ENCODE data around the gene DOC2A. TPM values are rescaled to one million over a fixed set of nuclear protein-coding genes. Genes with fewer than 3 reads are reported as not detected.

Gene DOC2A
- total and polyA plus RNA-seq, 9 of the 15 experiments (the other 6 are each of a cell fraction or from before 2014, with no cell fraction given): 0.03 to 0.38 (median 0.28) TPM; not detected in 1

DNA sequence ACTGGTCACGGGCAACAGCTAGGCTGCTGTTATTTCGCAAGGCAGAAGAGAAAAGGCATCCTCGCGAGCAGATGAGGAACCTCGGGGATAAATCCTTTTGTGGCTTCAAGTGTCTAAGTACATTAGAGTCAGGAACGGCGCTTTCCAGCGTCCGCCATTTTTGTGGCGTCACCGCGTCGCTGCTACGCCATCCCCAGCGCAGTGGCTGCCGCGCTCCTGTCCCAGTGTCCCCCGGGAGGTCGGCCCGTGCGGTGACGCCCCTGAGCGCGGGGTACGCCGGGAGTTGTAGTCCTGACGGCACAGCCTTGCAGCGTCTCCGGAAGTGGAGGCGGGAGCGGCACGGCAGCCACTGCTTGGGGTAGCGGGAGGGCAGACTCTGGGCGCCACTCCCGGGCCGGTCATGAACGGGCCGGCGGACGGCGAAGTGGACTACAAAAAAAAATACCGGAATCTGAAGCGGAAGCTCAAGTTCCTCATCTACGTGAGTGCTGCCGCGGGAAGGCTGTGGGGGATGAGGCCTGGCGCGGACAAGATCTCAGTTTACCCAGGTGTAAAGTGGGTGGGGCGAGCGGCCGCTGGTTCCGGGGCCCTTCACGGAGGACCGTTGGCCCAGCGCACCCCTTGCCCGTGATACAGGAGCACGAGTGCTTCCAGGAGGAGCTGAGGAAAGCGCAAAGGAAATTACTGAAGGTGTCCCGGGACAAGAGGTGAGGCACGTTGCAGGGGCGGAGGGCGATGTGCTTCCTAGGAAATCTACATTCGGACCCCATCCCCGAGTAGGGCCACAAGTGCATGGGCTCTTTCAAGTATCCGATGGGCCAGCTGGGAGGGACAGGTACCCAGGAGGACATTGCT lies 14.7 kb downstream of the DOC2A start, which contains the start of gene INO80E (continued):
- TF ChIP-seq, protein P1, sequence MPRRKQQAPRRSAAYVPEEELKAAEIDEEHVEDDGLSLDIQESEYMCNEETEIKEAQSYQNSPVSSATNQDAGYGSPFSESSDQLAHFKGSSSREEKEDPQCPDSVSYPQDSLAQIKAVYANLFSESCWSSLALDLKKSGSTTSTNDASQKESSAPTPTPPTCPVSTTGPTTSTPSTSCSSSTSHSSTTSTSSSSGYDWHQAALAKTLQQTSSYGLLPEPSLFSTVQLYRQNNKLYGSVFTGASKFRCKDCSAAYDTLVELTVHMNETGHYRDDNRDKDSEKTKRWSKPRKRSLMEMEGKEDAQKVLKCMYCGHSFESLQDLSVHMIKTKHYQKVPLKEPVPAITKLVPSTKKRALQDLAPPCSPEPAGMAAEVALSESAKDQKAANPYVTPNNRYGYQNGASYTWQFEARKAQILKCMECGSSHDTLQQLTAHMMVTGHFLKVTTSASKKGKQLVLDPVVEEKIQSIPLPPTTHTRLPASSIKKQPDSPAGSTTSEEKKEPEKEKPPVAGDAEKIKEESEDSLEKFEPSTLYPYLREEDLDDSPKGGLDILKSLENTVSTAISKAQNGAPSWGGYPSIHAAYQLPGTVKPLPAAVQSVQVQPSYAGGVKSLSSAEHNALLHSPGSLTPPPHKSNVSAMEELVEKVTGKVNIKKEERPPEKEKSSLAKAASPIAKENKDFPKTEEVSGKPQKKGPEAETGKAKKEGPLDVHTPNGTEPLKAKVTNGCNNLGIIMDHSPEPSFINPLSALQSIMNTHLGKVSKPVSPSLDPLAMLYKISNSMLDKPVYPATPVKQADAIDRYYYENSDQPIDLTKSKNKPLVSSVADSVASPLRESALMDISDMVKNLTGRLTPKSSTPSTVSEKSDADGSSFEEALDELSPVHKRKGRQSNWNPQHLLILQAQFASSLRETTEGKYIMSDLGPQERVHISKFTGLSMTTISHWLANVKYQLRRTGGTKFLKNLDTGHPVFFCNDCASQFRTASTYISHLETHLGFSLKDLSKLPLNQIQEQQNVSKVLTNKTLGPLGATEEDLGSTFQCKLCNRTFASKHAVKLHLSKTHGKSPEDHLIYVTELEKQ (CRISPR knock-in tag; IDR thresholded peaks at IDR 0.05): no peak
- TF ChIP-seq ZNF282 (CRISPR knock-in tag; IDR thresholded peaks at IDR 0.05) (no peak), ZNF57 (CRISPR knock-in tag; IDR thresholded peaks at IDR 0.05) (no peak), CHCHD3 (CRISPR knock-in tag; IDR thresholded peaks at IDR 0.05) (no peak), FOXA1 (IDR thresholded peaks at IDR 0.05; ENCODE audit: borderline replicate concordance) (no peak), ZZZ3 (IDR thresholded peaks at IDR 0.05) (no peak), ZNF830 (CRISPR knock-in tag; IDR thresholded peaks at IDR 0.05) (no peak), NONO (IDR thresholded peaks at IDR 0.05; ENCODE audit: low read depth in 2 of 2, low read length in 1 of 2) (peak in 1 of 2 experiments; percentile 14; a peak in 1 of 4 replicates), POU5F1 (IDR thresholded peaks at IDR 0.05; ENCODE audit: borderline replicate concordance, low read depth, low read length, partially characterized antibody) (peak; percentile 51), GABPB1 (CRISPR knock-in tag; IDR thresholded peaks at IDR 0.05) (peak; percentile 92), CHD2 (IDR thresholded peaks at IDR 0.05; ENCODE audit: low read depth, low read length) (no peak), ZNF79 (CRISPR knock-in tag; IDR thresholded peaks at IDR 0.05; ENCODE audit: low read depth) (no peak), ZNF76 (CRISPR knock-in tag; IDR thresholded peaks at IDR 0.05; ENCODE audit: borderline replicate concordance) (0 out of 2 replicates have a peak, but pooled peaks have one; percentile 47), NFE2L1 (tag; IDR thresholded peaks at IDR 0.05; ENCODE audit: borderline replicate concordance, low read depth) (no peak), FIP1L1 (IDR thresholded peaks at IDR 0.05; ENCODE audit: low read depth, low read length, poor library complexity, severe bottlenecking) (no peak), ZNF586 (CRISPR knock-in tag; conservative IDR thresholded peaks at IDR 0.05) (no peak)
- TF ChIP-seq, protein P2, sequence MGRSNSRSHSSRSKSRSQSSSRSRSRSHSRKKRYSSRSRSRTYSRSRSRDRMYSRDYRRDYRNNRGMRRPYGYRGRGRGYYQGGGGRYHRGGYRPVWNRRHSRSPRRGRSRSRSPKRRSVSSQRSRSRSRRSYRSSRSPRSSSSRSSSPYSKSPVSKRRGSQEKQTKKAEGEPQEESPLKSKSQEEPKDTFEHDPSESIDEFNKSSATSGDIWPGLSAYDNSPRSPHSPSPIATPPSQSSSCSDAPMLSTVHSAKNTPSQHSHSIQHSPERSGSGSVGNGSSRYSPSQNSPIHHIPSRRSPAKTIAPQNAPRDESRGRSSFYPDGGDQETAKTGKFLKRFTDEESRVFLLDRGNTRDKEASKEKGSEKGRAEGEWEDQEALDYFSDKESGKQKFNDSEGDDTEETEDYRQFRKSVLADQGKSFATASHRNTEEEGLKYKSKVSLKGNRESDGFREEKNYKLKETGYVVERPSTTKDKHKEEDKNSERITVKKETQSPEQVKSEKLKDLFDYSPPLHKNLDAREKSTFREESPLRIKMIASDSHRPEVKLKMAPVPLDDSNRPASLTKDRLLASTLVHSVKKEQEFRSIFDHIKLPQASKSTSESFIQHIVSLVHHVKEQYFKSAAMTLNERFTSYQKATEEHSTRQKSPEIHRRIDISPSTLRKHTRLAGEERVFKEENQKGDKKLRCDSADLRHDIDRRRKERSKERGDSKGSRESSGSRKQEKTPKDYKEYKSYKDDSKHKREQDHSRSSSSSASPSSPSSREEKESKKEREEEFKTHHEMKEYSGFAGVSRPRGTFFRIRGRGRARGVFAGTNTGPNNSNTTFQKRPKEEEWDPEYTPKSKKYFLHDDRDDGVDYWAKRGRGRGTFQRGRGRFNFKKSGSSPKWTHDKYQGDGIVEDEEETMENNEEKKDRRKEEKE (IDR thresholded peaks at IDR 0.05; ENCODE audit: borderline replicate concordance in 1 of 2, control insufficient read depth in 1 of 2, low read depth in 2 of 2, low read length in 1 of 2): no peak
- TF ChIP-seq, protein P3, sequence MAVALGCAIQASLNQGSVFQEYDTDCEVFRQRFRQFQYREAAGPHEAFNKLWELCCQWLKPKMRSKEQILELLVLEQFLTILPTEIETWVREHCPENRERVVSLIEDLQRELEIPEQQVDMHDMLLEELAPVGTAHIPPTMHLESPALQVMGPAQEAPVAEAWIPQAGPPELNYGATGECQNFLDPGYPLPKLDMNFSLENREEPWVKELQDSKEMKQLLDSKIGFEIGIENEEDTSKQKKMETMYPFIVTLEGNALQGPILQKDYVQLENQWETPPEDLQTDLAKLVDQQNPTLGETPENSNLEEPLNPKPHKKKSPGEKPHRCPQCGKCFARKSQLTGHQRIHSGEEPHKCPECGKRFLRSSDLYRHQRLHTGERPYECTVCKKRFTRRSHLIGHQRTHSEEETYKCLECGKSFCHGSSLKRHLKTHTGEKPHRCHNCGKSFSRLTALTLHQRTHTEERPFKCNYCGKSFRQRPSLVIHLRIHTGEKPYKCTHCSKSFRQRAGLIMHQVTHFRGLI (CRISPR knock-in tag; IDR thresholded peaks at IDR 0.05): no peak
